ENCODE measurements around the gene KITLG.

DNA sequence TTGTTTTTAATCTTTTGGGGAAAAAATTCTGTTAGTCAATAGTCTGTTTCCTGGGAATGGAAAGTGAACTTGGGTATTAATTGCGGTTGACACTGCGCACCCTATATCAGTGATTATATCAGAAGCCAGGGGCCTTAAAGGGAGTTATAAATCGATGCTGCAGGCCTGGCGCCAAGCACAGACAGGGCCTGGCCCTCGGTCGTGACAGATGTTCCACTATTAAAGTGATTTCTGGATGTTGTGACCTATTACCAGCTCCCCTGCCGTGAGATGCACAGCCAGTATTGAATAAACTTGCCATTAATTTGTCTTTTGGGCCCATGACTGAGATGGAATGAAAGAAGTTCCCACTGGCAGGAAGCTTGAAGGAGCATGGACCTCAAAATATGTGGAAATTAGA is 45.1 kb upstream of the KITLG start:
- TF ChIP-seq POLR2A (IDR thresholded peaks at IDR 0.05) = no peak
- TF ChIP-seq, protein P1, sequence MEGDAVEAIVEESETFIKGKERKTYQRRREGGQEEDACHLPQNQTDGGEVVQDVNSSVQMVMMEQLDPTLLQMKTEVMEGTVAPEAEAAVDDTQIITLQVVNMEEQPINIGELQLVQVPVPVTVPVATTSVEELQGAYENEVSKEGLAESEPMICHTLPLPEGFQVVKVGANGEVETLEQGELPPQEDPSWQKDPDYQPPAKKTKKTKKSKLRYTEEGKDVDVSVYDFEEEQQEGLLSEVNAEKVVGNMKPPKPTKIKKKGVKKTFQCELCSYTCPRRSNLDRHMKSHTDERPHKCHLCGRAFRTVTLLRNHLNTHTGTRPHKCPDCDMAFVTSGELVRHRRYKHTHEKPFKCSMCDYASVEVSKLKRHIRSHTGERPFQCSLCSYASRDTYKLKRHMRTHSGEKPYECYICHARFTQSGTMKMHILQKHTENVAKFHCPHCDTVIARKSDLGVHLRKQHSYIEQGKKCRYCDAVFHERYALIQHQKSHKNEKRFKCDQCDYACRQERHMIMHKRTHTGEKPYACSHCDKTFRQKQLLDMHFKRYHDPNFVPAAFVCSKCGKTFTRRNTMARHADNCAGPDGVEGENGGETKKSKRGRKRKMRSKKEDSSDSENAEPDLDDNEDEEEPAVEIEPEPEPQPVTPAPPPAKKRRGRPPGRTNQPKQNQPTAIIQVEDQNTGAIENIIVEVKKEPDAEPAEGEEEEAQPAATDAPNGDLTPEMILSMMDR (IDR thresholded peaks at IDR 0.05) = no peak
